Measurements from ENCODE around the gene TBC1D1.

The TBC1D1 gene

GRCh38 chr4:37995299-37995821 is 104.5 kb downstream of the TBC1D1 start:
- DNase-seq, result no peak

GRCh38 chr4:37995981-37996775 is 105.3 kb downstream of the TBC1D1 start:
- no peak for DNase-seq

GRCh38 chr4:37998226-37998625 is 107.3 kb downstream of the TBC1D1 start:
- DNase-seq, result no peak

GRCh38 chr4:37999000-37999716 is 108.3 kb downstream of the TBC1D1 start:
- no peak for DNase-seq

- DNase-seq, result no peak
Observed at GRCh38 chr4:37999965-38000364, 109.1 kb downstream of the TBC1D1 start.

GRCh38 chr4:38001927-38002326 is 111.0 kb downstream of the TBC1D1 start:
- no peak for DNase-seq

- no peak for DNase-seq
Observed at GRCh38 chr4:38002451-38003071, 111.7 kb downstream of the TBC1D1 start.

GRCh38 chr4:38003102-38003501 is 112.2 kb downstream of the TBC1D1 start:
- no peak for DNase-seq

GRCh38 chr4:38003628-38004027 is 112.7 kb downstream of the TBC1D1 start:
- DNase-seq, result no peak

GRCh38 chr4:38004062-38004461 is 113.2 kb downstream of the TBC1D1 start:
- no peak for DNase-seq

- DNase-seq, result no peak
Observed at GRCh38 chr4:38004887-38005286, 114.0 kb downstream of the TBC1D1 start.

- no peak for DNase-seq
Observed at GRCh38 chr4:38005637-38006036, 114.8 kb downstream of the TBC1D1 start.

GRCh38 chr4:38007645-38008044 is 116.8 kb downstream of the TBC1D1 start:
- no peak for DNase-seq

- DNase-seq, result no peak
Observed at GRCh38 chr4:38008571-38009021, 117.7 kb downstream of the TBC1D1 start.

- no peak for DNase-seq
Observed at GRCh38 chr4:38009421-38009820, 118.5 kb downstream of the TBC1D1 start.

GRCh38 chr4:38009949-38010348 is 119.1 kb downstream of the TBC1D1 start:
- no peak for DNase-seq

- no peak for DNase-seq
Observed at GRCh38 chr4:38011511-38012162, 120.8 kb downstream of the TBC1D1 start.

GRCh38 chr4:38013461-38014366 is 122.8 kb downstream of the TBC1D1 start:
- no peak for DNase-seq

- DNase-seq, result no peak
Observed at GRCh38 chr4:38014421-38014852, 123.6 kb downstream of the TBC1D1 start.

GRCh38 chr4:38015886-38016515 is 125.1 kb downstream of the TBC1D1 start:
- no peak for DNase-seq

GRCh38 chr4:38016698-38017097 is 125.8 kb downstream of the TBC1D1 start:
- DNase-seq, result no peak

All from amniotic stem cell (primary cell).